Nephron (organoid): ENCODE results near the gene GTF3C5.

ENCODE experiments used
- H3K27ac Mint-ChIP-seq, 3 experiments: 2 replicates each; pipeline ENCODE4 v1.8.0; 2020; ENCODE audit warnings: mixed read lengths in 3 of 3, mild to moderate bottlenecking in 2 of 3, moderate library complexity in 1 of 3
- H3K27me3 Mint-ChIP-seq: 2 replicates; pipeline ENCODE4 v1.8.0; 2021; ENCODE audit warnings: low read depth, mild to moderate bottlenecking, moderate library complexity, mixed read lengths
- H3K36me3 Mint-ChIP-seq: 2 replicates; pipeline ENCODE4 v1.8.0; 2020; ENCODE audit warnings: low read depth, mixed read lengths
- H3K4me1 Mint-ChIP-seq: 2 replicates; pipeline ENCODE4 v1.8.0; 2020; ENCODE audit warnings: mixed read lengths
- H3K4me3 Mint-ChIP-seq, 3 experiments: 2 replicates each; pipeline ENCODE4 v1.8.0; 2020; ENCODE audit warnings: mild to moderate bottlenecking in 3 of 3, mixed read lengths in 3 of 3, moderate library complexity in 2 of 3
- H3K9me3 Mint-ChIP-seq: 2 replicates; pipeline ENCODE4 v1.8.0; 2020; ENCODE audit warnings: mixed read lengths
- TF ChIP-seq, protein P1 (sequence below), 3 experiments: fragments of 200-600 bp; sonication (generic); IDR thresholded peaks; one replicate each; pipeline ENCODE4 v1.5.0; 2021; ENCODE audit warnings: antibody characterized with exemption in 3 of 3; ENCODE audit not compliant: unreplicated experiment in 3 of 3

GTF3C5 gene

GRCh38 chr9:133002147-133003070 is 28.4 kb upstream of the GTF3C5 start:
- TF ChIP-seq, protein P1, sequence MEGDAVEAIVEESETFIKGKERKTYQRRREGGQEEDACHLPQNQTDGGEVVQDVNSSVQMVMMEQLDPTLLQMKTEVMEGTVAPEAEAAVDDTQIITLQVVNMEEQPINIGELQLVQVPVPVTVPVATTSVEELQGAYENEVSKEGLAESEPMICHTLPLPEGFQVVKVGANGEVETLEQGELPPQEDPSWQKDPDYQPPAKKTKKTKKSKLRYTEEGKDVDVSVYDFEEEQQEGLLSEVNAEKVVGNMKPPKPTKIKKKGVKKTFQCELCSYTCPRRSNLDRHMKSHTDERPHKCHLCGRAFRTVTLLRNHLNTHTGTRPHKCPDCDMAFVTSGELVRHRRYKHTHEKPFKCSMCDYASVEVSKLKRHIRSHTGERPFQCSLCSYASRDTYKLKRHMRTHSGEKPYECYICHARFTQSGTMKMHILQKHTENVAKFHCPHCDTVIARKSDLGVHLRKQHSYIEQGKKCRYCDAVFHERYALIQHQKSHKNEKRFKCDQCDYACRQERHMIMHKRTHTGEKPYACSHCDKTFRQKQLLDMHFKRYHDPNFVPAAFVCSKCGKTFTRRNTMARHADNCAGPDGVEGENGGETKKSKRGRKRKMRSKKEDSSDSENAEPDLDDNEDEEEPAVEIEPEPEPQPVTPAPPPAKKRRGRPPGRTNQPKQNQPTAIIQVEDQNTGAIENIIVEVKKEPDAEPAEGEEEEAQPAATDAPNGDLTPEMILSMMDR (IDR thresholded peaks at IDR 0.05; ENCODE audit: unreplicated experiment in 3 of 3) = no peak
- Mint-ChIP-seq H3K4me1 (peaks cover 16% of the 10 kb centered on the region), H3K36me3 (no peaks in the 10 kb centered on the region), H3K9me3 (peaks cover 2% of the 10 kb centered on the region), H3K27ac (no peak overlapping the region), H3K4me3 (no peak overlapping the region), H3K27me3 (peaks cover 40% of the 10 kb centered on the region)

- TF ChIP-seq, protein P1 (IDR thresholded peaks at IDR 0.05; ENCODE audit: unreplicated experiment in 3 of 3) = no peak
- peaks cover 2% of the 10 kb centered on the region for H3K9me3 Mint-ChIP-seq
- no peak overlapping the region for H3K4me3 Mint-ChIP-seq
- H3K27ac Mint-ChIP-seq = no peak overlapping the region
- peaks cover 44% of the 10 kb centered on the region for H3K27me3 Mint-ChIP-seq
- no peaks in the 10 kb centered on the region for H3K36me3 Mint-ChIP-seq
- H3K4me1 Mint-ChIP-seq = peaks cover 16% of the 10 kb centered on the region
Observed at GRCh38 chr9:133003071-133003461, 27.7 kb upstream of the GTF3C5 start.

- TF ChIP-seq, protein P1 (IDR thresholded peaks at IDR 0.05; ENCODE audit: unreplicated experiment in 3 of 3) = no peak
- H3K9me3 Mint-ChIP-seq = peaks cover 2% of the 10 kb centered on the region
- H3K36me3 Mint-ChIP-seq = no peaks in the 10 kb centered on the region
- H3K4me3 Mint-ChIP-seq = no peak overlapping the region
- peaks cover 16% of the 10 kb centered on the region for H3K4me1 Mint-ChIP-seq
- peaks cover 50% of the 10 kb centered on the region for H3K27me3 Mint-ChIP-seq
- no peak overlapping the region for H3K27ac Mint-ChIP-seq
Observed at GRCh38 chr9:133003671-133004090, 27.1 kb upstream of the GTF3C5 start.

GRCh38 chr9:133004091-133004998 is 26.5 kb upstream of the GTF3C5 start:
- peaks cover 52% of the 10 kb centered on the region for H3K27me3 Mint-ChIP-seq
- H3K4me1 Mint-ChIP-seq = peaks cover 16% of the 10 kb centered on the region

DNA sequence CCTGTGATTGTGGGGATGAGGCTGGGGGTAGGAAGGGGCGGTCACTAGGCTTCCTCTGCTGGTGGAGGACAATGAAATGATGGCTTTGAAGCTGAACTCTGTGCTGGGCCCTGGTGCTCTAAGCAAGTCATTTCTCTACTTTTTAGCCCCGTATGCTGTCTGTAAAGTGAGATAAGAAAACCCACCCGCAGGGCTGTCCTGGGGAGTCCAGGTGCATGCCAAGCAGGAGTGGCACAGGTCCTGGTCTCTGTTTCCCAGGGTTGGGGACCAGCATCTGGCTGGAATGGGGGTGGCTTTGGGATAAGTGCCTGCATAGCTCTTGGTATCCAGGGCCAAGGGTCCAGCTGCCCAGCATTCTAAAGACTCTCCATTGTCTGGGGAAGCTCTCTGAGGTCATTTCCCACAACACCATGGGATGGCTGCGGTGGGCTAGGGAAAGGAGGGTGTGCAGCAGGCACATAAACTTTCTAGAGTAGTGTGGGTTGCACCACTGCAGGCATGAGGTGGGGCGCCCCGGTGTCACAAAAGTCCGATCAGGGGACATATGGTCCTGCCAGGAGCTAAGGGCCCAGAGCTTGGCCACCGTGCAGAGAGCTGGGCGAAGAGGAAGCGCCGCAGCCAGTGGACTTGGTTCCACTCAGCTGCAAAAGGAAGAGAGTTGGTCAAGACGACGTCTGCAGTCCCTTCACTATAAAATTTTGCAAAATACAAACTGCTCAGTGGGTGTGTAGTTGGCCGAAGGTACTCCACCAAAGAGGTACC is 25.6 kb upstream of the GTF3C5 start:
- Mint-ChIP-seq H3K27ac (no peak overlapping the region), H3K27me3 (peaks cover 54% of the 10 kb centered on the region), H3K4me1 (peaks cover 16% of the 10 kb centered on the region), H3K36me3 (no peaks in the 10 kb centered on the region), H3K4me3 (no peak overlapping the region), H3K9me3 (peaks cover 8% of the 10 kb centered on the region)
- TF ChIP-seq, protein P1 (IDR thresholded peaks at IDR 0.05; ENCODE audit: unreplicated experiment in 3 of 3) = no peak

More at GRCh38 chr9:133004091-133004998, 26.5 kb upstream of the GTF3C5 start:
- TF ChIP-seq, protein P1 (IDR thresholded peaks at IDR 0.05; ENCODE audit: unreplicated experiment in 3 of 3) = no peak
- H3K9me3 Mint-ChIP-seq = peaks cover 6% of the 10 kb centered on the region
- H3K27ac Mint-ChIP-seq = no peak overlapping the region
- H3K36me3 Mint-ChIP-seq = no peaks in the 10 kb centered on the region
- H3K4me3 Mint-ChIP-seq = no peak overlapping the region
